Hypothalamus (tissue), 51 donors: Measurements from ENCODE around the gene OPCML.

Source experiments
- DNase-seq, 51 donors: peaks; one replicate each; lab custom pipeline; 2025; lab: John Stamatoyannopoulos, UW

OPCML gene

DNA sequence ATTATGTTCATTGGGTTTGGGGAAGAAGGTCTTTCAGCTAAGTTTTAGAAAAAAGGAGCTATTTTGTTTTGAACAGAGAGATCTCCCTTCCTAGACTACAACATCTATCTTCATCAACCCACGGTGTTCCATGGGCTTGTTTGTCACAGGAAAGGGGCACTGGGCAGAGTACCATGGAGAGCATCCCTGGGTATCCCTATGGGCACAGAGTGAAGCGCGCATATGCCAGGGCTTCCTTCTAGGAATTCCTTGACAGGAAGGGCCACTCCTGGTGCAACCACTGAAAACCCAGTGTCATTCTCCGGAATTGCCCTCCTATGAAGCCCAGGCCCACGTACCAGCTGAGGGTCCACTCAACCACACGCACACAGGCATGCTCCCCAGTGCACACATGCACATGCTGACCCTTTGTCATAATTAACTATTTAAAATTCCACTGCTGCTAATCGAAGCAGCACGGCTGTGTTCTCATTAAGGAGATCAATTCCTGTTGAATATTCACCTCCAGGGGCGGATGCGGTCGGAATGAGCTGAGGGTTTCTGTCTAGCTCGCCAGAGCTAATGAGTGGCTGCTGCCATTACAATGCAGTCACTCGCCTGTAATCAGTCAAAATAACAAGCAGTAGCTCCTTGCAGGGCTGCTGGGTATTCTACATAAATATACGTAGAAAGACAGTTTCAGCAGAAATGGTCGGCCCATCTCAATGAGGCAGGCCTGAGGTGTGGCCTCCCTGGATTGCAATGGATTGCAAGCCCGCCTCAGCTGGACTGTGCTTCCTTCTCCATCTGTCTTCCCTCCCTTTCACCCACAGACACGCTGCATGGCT lies 512.5 kb downstream of the OPCML start:
- no peak for DNase-seq

DNA sequence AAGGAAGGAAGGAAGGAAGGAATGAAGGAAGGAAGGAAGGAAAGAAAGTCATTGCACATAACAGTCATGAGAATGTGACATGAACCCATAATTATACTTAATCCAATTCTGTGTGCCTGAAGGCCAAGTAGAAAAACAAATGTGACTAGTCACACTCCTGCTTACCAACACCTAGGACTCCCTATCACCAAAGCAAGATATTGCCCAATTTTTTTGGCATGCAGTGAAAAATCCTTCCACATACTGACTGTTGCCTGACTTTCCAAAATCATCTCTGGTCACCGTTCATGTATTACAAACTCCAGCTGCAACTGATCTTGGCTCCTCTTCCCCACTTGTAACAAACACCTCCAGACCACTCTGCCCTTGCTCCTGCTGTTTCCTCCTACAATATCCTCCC lies 516.8 kb downstream of the OPCML start:
- no peak for DNase-seq

DNA sequence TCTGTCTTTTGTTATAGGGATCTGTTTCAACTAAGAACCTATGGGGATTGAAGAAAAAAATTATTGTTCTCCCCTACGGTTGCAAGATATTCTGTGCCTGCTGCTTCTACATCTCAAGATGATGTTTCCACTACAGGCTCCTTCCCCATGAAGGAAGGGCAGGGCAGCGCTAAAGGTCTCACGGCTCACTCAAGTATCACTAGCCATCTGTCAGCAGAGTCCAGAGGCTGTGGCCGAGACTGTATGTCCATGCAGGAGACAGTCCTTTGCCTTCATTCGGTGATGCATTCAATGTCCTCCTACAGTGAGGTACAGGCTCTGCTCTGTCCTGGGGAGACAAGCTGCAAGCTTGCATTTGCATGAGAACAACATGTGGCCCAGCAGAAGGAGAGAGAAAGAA lies 518.0 kb downstream of the OPCML start:
- no peak for DNase-seq

DNA sequence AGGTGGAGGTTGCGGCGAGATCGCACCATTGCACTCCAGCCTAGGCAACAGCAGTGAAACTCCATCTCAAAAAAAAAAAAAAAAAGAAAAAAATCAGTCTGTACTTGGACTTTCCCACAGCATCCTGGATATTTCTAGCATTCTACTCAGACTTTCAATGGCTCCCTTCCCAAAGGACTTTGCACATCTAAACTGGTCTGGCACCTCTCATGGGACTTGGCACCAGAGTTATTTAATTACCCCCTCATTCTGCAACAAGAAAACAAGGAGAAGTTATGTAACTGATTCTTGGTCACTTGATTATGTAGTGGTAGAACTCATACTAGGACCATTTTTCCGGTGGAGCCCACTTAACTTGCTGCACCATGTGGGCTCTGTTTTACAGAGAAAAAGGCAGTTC lies 519.5 kb downstream of the OPCML start:
- DNase-seq = no peak

DNA sequence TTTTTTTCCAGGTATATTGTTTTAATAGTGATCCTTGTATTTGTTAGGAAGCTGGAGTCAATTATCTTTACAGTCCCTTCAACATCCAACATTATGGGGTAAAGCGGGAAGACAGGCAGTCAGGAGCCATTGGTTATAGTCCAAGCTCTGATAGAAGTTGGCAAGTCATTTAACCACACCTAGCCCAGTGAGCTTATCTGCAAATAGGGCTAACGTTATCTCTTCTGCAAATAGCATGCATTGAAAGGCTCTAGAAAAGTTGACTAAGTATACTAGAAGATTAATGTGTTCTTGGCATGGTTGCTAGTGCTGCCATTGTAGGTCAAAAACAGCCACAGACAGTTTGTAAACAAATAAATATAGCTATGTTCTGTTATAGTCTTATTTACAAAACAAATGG lies 520.7 kb downstream of the OPCML start:
- DNase-seq = no peak

DNA sequence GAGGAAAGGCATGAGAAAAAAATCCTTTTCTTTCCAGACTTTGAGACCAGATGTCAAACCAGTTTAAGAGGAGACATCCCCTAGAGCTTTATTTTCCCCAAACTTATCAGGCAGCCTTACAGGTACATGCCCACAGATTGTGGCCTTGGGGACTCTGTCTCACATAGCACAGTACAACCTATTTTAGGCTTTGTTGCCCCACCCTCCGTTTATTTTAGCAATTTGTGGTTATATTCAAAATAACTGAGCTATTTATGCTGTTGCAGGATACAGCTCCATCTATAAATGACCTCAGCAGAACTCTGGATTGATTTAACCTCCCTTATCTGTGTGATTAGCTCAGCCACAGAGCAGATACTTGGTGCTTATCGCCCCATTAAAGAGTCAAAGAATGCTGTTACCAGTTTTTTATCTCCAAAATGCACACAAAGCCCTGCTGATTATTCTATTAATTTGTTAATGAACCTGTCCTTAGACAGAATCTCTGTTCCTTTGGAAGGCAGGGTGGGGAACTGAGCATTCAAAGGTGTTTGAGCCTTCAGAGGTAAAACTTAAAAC lies 525.2 kb downstream of the OPCML start:
- no peak for DNase-seq

DNA sequence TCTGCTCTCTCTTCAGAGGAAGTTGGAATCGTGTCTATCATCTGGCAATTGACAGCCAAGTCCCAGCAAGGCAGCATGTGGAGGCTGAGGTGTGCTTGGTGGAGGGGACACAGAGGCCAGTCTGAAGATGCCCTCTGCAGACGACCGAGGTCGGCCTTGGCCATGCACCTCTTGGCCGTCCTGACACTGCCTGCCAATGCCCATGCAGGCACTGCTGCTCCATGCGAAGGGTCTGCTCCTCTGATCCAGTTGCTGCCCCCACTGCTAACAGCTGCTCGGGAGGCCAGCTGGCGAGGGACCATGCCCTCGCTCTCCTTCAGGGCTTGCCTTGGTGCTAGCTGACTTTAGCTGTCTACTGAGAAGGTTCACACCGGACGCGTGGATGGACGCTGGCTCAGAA lies 527.9 kb downstream of the OPCML start:
- no peak for DNase-seq

DNA sequence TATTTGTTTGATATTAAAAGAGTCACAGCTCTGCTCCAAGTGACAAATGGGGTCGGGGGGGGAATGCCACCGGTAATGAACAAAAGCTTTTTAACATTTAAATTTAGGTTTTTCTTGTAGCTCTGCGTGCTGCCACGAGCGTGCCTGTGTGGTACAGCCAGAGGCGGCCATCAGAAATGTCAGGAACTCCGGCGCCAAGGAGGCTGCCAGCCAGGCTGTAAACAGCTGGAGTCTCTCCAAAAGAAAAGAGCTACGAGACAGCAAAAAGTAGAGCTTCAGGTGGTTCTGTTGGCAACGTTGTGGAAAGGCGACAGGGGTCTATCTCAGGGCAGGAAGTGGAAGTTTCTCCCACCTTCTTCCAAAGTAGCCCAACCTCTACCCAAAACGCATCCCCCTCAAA lies 532.8 kb downstream of the OPCML start:
- DNase-seq = no peak

DNA sequence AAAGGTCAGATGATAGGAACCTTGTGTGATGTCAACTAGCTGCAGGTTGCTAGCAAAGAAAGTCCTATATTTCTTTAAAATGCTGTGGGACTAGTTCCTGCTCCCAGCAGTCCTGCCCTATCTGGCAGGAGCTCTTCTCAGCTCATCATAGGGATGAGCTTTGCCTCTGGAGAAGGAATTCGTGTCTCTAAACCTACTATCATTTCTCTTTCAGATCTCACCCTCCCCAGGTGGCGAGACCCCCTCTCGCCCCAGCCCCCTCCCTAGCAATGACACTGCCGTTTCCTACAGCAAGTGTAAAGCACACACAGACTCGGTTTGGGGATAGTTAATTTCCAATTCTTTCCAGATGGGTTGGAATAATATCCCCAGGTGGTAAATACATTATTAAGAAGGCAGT lies 533.3 kb downstream of the OPCML start:
- DNase-seq = no peak

DNA sequence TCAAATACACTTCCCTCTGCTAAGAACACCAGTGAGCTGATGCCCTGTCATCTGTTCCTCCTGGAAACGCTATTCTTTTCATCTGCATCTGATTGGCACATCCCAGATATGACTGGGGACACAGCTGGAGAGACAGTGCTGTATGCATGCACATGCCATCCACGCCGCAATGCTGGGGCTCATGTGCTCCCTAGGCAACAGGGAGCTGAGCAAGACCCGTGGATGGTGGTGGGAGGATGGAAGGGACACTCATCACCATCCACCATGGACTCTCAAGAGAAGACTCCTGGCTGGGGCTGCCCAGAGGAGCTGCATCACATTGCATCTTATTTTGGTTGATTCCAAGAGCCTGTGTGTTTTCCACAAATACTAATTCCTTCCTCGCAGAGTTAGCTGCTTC lies 534.9 kb downstream of the OPCML start:
- DNase-seq = peak in 1 of 51 donors; percentile 27

DNA sequence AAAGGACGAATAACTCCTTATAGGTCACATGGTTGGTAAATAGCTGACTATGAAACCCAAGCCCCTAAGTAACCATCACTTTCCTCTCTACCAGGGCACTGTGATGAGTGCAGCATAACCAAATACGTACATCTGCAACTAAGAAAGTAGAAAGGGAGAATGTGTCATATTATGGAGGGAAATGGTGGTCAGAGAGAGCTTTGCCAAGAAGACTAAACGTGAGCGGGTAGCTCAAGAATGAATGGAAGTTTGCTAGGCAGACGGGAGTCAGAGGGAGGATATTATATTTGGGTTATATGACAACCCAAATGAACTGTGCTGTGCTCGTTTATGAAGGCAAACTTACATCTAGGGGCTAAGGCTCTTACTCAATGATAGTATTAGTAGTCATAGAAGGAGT lies 537.3 kb downstream of the OPCML start:
- no peak for DNase-seq

DNA sequence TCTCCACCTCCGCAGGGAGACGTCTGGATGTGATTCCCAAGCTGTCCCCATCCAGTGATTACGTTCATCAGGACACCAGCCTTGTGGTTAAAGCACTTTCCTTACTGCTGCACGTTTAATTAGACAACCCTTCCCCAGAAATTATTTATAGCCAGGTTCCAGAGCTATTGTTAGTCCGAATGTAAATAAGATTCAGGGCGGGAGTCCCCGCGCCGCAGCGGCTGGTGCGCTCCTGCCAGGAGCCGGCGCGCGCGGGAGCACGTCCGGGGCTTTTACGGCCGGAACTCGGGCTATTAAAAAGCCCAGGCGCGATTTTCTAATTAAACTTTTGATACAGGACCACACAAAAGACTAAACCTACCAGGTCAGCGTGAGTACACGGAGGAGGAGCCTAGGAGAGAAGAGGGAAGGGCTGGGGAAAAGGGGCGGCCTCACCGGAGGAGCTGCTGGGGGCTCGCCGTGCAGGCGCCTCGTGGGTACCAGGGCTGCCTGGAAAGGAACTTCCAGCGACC lies 538.3 kb downstream of the OPCML start:
- DNase-seq = peak in 2 of 51 donors; percentile 43 to 61

DNA sequence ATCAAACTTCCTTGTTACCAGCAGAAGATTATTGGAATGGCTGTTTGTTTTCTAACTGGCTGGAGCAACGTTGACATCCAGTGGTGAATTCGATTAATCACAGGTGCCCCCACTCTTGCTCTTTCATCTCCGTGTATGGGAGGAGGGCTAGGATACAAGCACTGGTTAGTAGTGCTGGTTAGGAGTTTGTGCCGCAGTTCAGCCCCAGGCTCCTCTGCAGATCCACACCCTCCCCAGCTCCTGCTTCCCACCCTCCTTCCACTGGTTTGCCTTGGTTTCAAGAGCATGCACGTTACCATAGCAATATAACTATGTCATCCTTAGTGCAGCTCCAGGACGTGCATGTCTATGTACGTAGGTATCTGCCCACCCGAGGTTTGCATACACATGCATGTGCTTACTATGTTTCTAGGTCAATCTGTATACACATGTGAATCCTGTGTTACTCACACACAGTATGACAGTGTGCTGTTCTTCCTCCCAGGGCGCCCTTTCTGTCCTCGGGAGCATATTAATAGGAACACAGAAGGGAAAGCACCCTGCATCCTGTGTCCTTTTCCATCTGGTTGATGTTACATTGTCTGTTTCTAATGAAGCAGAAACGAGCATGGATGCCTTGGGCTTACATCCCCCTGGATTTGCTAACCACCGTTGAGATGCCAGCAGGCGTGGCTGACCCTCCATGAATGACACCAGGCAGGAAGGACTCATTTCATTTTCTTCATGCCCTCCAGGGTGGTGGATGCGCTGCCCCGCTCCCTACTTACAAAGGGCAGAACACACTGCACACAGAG lies 539.3 kb downstream of the OPCML start:
- peak in 11 of 51 donors; percentile 7 to 72 (median 21) for DNase-seq

DNA sequence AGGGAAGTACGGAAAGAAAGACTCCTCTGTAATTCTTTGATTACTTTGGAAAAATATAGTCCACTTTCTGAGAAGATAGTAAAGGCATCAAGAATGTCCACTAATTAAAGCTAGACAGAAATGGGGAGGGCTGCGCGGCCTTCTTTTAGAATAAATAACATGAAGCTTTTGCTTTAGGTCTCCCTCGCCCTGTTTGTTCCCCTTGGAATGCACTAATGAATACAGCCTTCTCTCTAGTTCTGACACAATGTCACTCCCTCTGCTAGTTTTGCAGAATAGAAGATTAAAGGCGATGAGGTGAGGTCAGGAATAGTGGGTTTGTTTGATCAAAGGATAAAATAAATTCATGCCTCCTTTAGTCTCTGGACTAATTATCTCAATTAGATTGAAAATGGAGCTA lies 543.9 kb downstream of the OPCML start:
- DNase-seq = no peak

DNA sequence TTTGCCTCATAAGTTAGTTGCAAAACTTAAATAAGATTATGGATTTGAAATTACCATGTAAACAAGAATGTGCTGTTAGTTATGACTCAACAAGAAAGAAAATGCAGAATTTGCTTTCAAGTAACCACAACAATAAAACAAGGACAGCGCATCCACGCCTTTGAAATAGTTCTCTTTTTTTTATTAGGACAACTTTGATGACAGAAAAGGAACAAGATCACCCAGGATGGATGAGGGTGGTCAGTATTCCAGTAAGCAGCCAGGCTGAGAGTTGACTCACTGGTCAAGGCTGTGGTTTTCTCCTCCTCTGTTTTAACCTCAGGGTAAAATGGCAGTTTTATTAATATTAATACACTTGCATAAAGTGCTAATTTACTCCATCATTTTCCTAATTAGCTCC lies 544.4 kb downstream of the OPCML start:
- no peak for DNase-seq

DNA sequence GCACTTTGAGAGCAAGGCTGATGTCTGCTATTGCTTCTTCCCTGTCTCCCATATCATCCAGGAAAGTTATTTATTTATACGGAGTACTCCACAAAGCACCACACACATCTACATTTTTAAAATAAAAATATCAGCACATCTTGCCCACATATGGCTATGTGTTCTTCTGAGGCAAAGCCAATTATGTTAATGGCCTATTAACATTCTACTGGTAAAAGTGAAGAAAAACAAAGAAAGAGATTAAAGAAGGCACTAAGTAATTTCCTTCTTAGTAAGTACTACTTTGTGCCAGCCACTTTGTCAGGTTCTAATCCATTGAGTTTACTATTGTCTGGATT lies 548.7 kb downstream of the OPCML start:
- no peak for DNase-seq

DNA sequence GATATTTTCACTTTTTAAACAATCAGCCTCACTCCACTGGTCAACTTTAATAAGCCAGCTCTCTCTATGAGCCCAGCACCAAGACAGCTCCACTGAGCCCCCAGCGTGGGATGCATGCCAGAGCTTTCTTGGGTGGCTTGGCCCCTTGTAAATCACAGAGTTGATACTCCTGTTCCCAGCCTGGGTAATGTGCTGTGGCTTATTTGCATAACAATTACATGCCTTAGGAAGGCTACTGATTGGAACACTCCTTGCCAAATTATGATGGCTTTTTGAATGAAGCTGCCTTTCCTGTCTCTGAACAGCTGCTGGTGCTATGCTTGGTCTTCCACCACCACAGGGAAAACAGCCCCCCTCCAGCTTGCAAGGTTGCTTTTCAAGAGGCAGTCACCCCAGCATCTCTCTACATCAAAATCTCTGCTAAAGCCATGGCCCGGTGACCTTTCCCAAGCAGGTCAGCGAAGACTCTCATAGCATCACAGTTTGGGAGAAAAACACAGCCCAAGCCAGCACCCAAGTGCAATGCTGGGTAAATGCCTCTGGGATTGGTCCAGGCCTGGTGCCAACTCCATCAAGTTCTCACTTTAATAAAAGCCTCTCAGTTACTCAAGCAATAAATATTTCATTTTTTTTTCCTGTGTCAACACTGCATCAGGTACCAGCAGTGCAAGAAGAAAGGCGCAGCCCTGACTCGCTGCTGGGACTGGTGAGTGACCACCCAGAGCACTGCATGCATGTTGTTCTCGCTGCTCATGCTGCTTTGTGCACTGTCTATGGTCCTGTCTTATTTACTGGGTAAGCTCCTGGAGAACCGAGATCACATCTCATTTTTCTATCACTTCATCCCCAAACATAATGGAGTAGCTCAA lies 549.3 kb downstream of the OPCML start:
- DNase-seq = no peak

DNA sequence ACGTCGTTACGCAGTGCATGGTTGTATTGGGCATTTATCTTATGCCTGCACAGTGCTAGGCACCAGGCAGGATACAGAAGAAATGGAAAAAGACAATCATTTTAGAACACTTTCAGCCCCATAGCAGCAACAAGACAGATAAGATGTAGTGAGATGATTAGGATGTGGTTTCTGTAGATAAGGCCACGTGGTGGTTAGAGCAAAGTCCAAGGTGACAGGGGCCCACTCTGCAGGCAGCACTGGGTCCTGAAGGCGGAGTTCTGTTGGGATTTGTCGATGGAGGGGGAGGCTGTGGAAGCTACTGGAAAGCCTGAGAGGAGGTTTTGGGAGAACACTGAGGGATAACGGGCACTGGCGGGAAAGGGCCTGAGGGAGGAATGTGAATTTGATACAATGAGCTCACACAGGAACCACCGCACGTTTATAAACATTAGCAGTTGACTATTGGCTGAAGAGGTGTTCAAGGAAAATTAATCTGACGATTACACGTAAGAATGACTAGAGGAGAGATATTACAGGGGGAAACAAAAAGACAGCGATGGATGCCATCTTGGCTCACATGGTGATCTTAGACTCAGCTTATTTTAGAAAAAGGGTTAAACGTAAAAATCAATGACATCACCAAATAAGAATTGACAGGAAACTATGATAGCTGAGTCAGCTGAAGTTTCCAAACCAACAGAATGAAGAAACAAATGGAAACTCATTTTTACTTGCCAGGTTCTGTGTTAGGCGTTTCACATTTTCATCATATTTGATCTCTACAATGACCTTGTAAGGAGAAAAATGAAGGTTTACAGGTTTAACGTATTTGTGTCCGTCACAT lies 551.0 kb downstream of the OPCML start:
- DNase-seq = no peak

DNA sequence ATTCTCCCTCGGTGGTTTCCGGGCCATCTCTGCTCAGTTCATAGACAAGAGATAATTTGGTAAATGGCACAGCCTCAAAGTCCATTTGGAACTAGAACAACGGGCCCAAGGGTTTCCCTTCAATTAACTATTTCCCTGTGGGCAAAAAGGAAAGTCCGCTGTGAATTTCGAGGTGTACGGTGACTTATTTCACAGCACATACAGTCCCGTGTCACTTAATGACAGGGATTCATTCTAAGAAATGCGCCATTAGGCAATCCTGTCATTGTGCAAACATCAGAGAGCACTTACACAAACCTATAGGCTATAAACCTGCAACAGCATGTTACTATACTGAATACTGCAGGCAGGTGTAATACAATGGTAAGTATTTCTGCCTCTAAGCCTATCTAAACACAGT lies 551.6 kb downstream of the OPCML start:
- no peak for DNase-seq

DNA sequence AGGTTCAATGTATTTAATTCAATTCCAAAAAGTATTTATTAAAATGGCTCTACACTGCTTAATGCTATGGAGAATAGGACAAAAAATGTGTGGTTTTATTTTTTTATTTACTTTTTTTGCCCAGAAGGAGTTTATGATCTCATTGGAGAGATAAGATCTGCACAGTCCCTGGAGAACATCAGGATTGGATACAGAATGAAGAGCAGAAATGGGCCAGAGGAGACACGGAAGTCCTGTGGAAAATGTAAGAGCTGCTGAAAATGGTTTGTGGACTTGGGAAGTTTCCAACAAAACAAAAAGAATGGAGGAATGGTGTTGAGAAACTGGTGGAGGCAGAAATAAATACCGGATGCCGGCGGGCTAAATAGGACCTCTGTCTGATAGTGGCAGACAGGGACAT lies 554.6 kb downstream of the OPCML start:
- no peak for DNase-seq
